H1 (cell line): ENCODE results near the gene INPP5E. TPM values are rescaled to one million over a fixed set of nuclear protein-coding genes. Genes with fewer than 3 reads are reported as not detected.

Experiments used
- ATF2 ChIP-seq: IDR thresholded peaks from 2 replicates; pipeline ENCODE4 v1.6.1; 2012; ENCODE audit warnings: low read length, inconsistent platforms
- ATF3 ChIP-seq: IDR thresholded peaks from 2 replicates; pipeline ENCODE4 v1.6.1; 2011; ENCODE audit warnings: low read depth, mild to moderate bottlenecking, low read length; ENCODE audit not compliant: insufficient read depth
- CHD7 ChIP-seq: fragments of 300-600 bp; sonication (generic); IDR thresholded peaks from 2 replicates; pipeline ENCODE4 v1.7.1; 2012; ENCODE audit warnings: low read length, moderate library complexity, mild to moderate bottlenecking, inconsistent platforms; ENCODE audit not compliant: insufficient replicate concordance
- POLR2A ChIP-seq, 2 experiments: IDR thresholded peaks; 1 replicate in 1 of 2; 2 replicates in 1 of 2; pipeline ENCODE4 v1.6.1; 2011; ENCODE audit warnings: low read depth in 2 of 2, low read length in 2 of 2, mild to moderate bottlenecking in 2 of 2; ENCODE audit errors: control extremely low read depth in 1 of 2
- RAD21 ChIP-seq, 2 experiments: IDR thresholded peaks in 1 of 2; conservative IDR thresholded peaks in 1 of 2; 2 replicates each; pipeline ENCODE4 v1.6.1; 2011; ENCODE audit warnings: low read depth in 2 of 2, low read length in 2 of 2, improper control_type of control experiment in 1 of 2, inconsistent platforms in 1 of 2, mild to moderate bottlenecking in 1 of 2, moderate library complexity in 1 of 2
- polyA plus RNA-seq, 7 experiments: library from polyadenylated mRNA; depleted of rRNA in 3 of 7; stranded (reverse) in 5 of 7; unstranded in 2 of 7; fragments of >200 nt in 5 of 7; fragments of 200-250 nt in 2 of 7; gene quantifications; 1 replicate in 5 of 7; 2 replicates in 1 of 7; 4 replicates in 1 of 7; pipeline versions ENCODE4 v1.2.1 to v1.2.3, GENCODE V29; 2011 to 2013; ENCODE audit warnings: missing spikeins in 2 of 7, mixed read lengths in 2 of 7
- total RNA-seq: library from RNA; stranded (reverse); fragmentation: NEBNext Ultra II Directional; extraction: Animal tissue kit (Norgen Biotek cat#: 25700); gene quantifications from 2 replicates; pipeline ENCODE4 v1.2.1, GENCODE V29; 2021

Gene INPP5E
- total and polyA plus RNA-seq, 2 of the 8 experiments (the other 6 are each of a cell fraction or from before 2014, with no cell fraction given) = 8.7 to 11.3 TPM

- TF ChIP-seq CHD7 = no peak
- no peak for TF ChIP-seq ATF3
- no peak for TF ChIP-seq ATF2
- no peak for TF ChIP-seq RAD21 (IDR thresholded peaks at IDR 0.05 in 1 of 2, conservative IDR thresholded peaks at IDR 0.05 in 1 of 2; ENCODE audit: low read depth in 2 of 2, low read length in 2 of 2)
- no peak for TF ChIP-seq POLR2A (IDR thresholded peaks at IDR 0.05; ENCODE audit: control extremely low read depth in 1 of 2, low read depth in 2 of 2, low read length in 2 of 2)
These were observed 54.6 kb downstream of the INPP5E start (continued) for GRCh38 chr9:136385015-136385414.
